HepG2 (cell line): Measurements from ENCODE around the gene SPDL1. TPM values are rescaled to one million over a fixed set of nuclear protein-coding genes. Genes with fewer than 3 reads are reported as not detected.

Experiments
- ATAC-seq: fragments of 200-7000 bp; cut with Tn5 transposase; 3 replicates; pipeline ENCODE4 v1.9.1; 2020; ENCODE audit warnings: mild to moderate bottlenecking, moderate library complexity
- BruUV-seq: library from RNA; stranded (reverse); fragments of 400-500 nt; replicated peaks from 2 replicates; lab custom pipeline; 2021; lab: Mats Ljungman, UMichigan
- CTCF ChIA-PET: fragments of 300-600 bp; formaldehyde crosslinking; extraction: SDS; loops from one replicate; lab custom pipeline; 2021; ENCODE audit warnings: low total read pairs, inconsistent platforms, low intra/inter-chr PET ratio; lab: Yijun Ruan, JAX
- POLR2A ChIA-PET: fragments of 350-600 bp; sonication (Branson Sonifier 250); formaldehyde crosslinking; loops from one replicate; lab custom pipeline; 2020; ENCODE audit warnings: antibody characterized with exemption, inconsistent platforms; lab: Yijun Ruan, JAX
- DNase-seq: peaks from one replicate; pipeline ENCODE4 v3.0.0-alpha.2; 2015; ENCODE audit warnings: low spot score
- FAIRE-seq: peaks from 3 replicates; lab custom pipeline; 2011; peaks lifted over from hg19 to GRCh38; lab: Jason Lieb, UNC
- H2AFZ ChIP-seq: one replicate; pipeline ENCODE4 v1.6.1; 2011; ENCODE audit warnings: low read length, inconsistent platforms
- H3K27ac ChIP-seq: fragments of 300-600 bp; 3 replicates; pipeline ENCODE4 v1.8.0; 2011; ENCODE audit warnings: mixed run types, mild to moderate bottlenecking, mixed read lengths, low read length, inconsistent platforms; ENCODE audit not compliant: insufficient read depth; ENCODE audit errors: extremely low read length
- H3K27me3 ChIP-seq, 2 experiments: fragments of 200-600 bp in 1 of 2; 2 replicates in 1 of 2; 3 replicates in 1 of 2; pipeline versions ENCODE4 v1.6.0 to v1.8.0; 2011; ENCODE audit warnings: low read length in 2 of 2, mild to moderate bottlenecking in 2 of 2, moderate library complexity in 2 of 2, inconsistent platforms in 1 of 2; ENCODE audit not compliant: insufficient read depth in 2 of 2, control insufficient read depth in 1 of 2
- H3K36me3 ChIP-seq, 2 experiments: fragments of 200-600 bp in 1 of 2; replicated peaks in 1 of 2; 2 replicates in 1 of 2; 3 replicates in 1 of 2; pipeline versions ENCODE4 v1.5.1 to v1.8.0; 2011; ENCODE audit warnings: low read length in 2 of 2, inconsistent platforms in 1 of 2; ENCODE audit not compliant: insufficient read depth in 2 of 2, control insufficient read depth in 1 of 2
- H3K4me1 ChIP-seq: 2 replicates; pipeline ENCODE4 v1.5.1; 2012; ENCODE audit warnings: low read length, inconsistent platforms; ENCODE audit not compliant: insufficient read depth
- H3K4me2 ChIP-seq: 2 replicates; pipeline ENCODE4 v1.6.0; 2011; ENCODE audit warnings: low read depth, low read length, inconsistent platforms
- H3K4me3 ChIP-seq, 3 experiments: fragments of 200-600 bp in 1 of 3; sonication (generic), shearing (Covaris generic) in 1 of 3; replicated peaks in 1 of 3; 2 replicates each; pipeline ENCODE4 v1.5.1; 2011 to 2016; ENCODE audit warnings: low read length in 3 of 3, inconsistent platforms in 2 of 3, low read depth in 2 of 3, mild to moderate bottlenecking in 2 of 3, control low read depth in 1 of 3, mixed read lengths in 1 of 3; ENCODE audit not compliant: insufficient read depth in 1 of 3
- H3K79me2 ChIP-seq: one replicate; pipeline ENCODE4 v1.6.1; 2011; ENCODE audit warnings: low read length, inconsistent platforms; ENCODE audit not compliant: insufficient read depth
- H3K9ac ChIP-seq: 2 replicates; pipeline ENCODE4 v1.6.0; 2011; ENCODE audit warnings: mild to moderate bottlenecking, low read depth, low read length, inconsistent platforms; ENCODE audit not compliant: insufficient read depth
- H3K9me3 ChIP-seq: 2 replicates; pipeline ENCODE4 v1.5.1; 2012; ENCODE audit warnings: mild to moderate bottlenecking, low read length
- H4K20me1 ChIP-seq: 2 replicates; pipeline ENCODE4 v1.6.0; 2011; ENCODE audit warnings: inconsistent platforms, mild to moderate bottlenecking, low read length, moderate library complexity; ENCODE audit not compliant: insufficient read depth
- ADNP ChIP-seq: sonication (generic); formaldehyde crosslinking; IDR thresholded peaks from 2 replicates; pipeline ENCODE4 v1.4.0; 2020; ENCODE audit warnings: missing genetic modification reagents
- AGO2 ChIP-seq: fragments of 200-400 bp; formaldehyde crosslinking; optimal IDR thresholded peaks from 2 replicates; pipeline ENCODE3; 2017; ENCODE audit warnings: mild to moderate bottlenecking, low read depth, low read length, moderate library complexity
- DNMT3B ChIP-seq: conservative IDR thresholded peaks from 2 replicates; pipeline ENCODE4 v1.6.1; 2016; ENCODE audit warnings: missing biosample characterization, control low read depth
- FLYWCH1 ChIP-seq: sonication (generic); formaldehyde crosslinking; IDR thresholded peaks from 2 replicates; pipeline ENCODE4 v1.8.1; 2023; ENCODE audit warnings: mild to moderate bottlenecking, missing genetic modification reagents
- FOSL2 ChIP-seq: sonication (generic); formaldehyde crosslinking; IDR thresholded peaks from 2 replicates; pipeline ENCODE4 v1.4.0; 2020; ENCODE audit warnings: missing genetic modification reagents
- HDAC6 ChIP-seq: fragments of 200-600 bp; sonication (generic); IDR thresholded peaks from 2 replicates; pipeline ENCODE4 v1.7.0; 2017; ENCODE audit warnings: mild to moderate bottlenecking, antibody characterized with exemption, low read length, low read depth
- IRF2 ChIP-seq: IDR thresholded peaks from 2 replicates; pipeline ENCODE4 v1.6.1; 2018; ENCODE audit warnings: missing genetic modification reagents, missing compliant biosample characterization
- KDM6A ChIP-seq: IDR thresholded peaks from 2 replicates; pipeline ENCODE4 v1.6.1; 2016; ENCODE audit warnings: low read depth
- KLF12 ChIP-seq: sonication (generic); formaldehyde crosslinking; IDR thresholded peaks from 2 replicates; pipeline ENCODE4 v1.4.0; 2020; ENCODE audit warnings: missing genetic modification reagents, borderline replicate concordance
- THAP11 ChIP-seq: IDR thresholded peaks from 2 replicates; pipeline ENCODE4 v1.6.1; 2016; ENCODE audit warnings: missing biosample characterization, missing genetic modification reagents
- TOPORS ChIP-seq: sonication (generic); formaldehyde crosslinking; IDR thresholded peaks from 2 replicates; pipeline ENCODE4 v1.8.0; 2023; ENCODE audit warnings: mild to moderate bottlenecking, missing genetic modification reagents
- ZFP62 ChIP-seq: sonication (generic); formaldehyde crosslinking; IDR thresholded peaks from 2 replicates; pipeline ENCODE4 v1.4.0; 2020; ENCODE audit warnings: missing genetic modification reagents
- ZNF264 ChIP-seq: sonication (generic); formaldehyde crosslinking; IDR thresholded peaks from 2 replicates; pipeline ENCODE4 v1.4.0; 2020; ENCODE audit warnings: missing genetic modification reagents
- ZNF501 ChIP-seq: sonication (generic); formaldehyde crosslinking; IDR thresholded peaks from 2 replicates; pipeline ENCODE4 v1.5.1; 2020; ENCODE audit warnings: mild to moderate bottlenecking, moderate library complexity, missing genetic modification reagents
- ZNF644 ChIP-seq: IDR thresholded peaks from 2 replicates; pipeline ENCODE4 v1.6.1; 2016; ENCODE audit warnings: low read depth
- ZNF737 ChIP-seq: sonication (generic); formaldehyde crosslinking; IDR thresholded peaks from 2 replicates; pipeline ENCODE4 v1.5.0; 2020; ENCODE audit warnings: missing genetic modification reagents, mild to moderate bottlenecking, borderline replicate concordance
- ZNF776 ChIP-seq: sonication (generic); formaldehyde crosslinking; IDR thresholded peaks from 2 replicates; pipeline ENCODE4 v1.4.0; 2020; ENCODE audit warnings: mild to moderate bottlenecking, missing genetic modification reagents
- WGBS: methylation state at CpG from one replicate; pipeline ENCODE4 v1.1.6; 2017; ENCODE audit warnings: low lambda C conversion rate; 5-methylcytosine and 5-hydroxymethylcytosine counted together
- in situ Hi-C: cut with HindIII; loops from 2 replicates; pipeline ENCODE4 v1.10.0; 2017; ENCODE audit warnings: low pct_unique_long_range_greater_than_20kb; ENCODE audit not compliant: extremely low pct_ligation_motif_present
- intact Hi-C: fragments of 100-400 bp; cut with micrococcal nuclease; formaldehyde crosslinking; loops from one replicate; pipeline ENCODE4 v1.10.0; 2022; ENCODE audit not compliant: unreplicated experiment
- polyA plus RNA-seq, 8 experiments: library from polyadenylated mRNA; depleted of rRNA in 3 of 8; stranded (reverse) in 7 of 8; unstranded in 1 of 8; fragments of >200 nt; fragmentation: Illumina TruSeq in 4 of 8; extraction: Trizol in 4 of 8; gene quantifications; 2 replicates each; pipeline versions ENCODE4 v1.2.1 to v1.2.3, GENCODE V29; 2011 to 2016; ENCODE audit warnings: low read depth in 4 of 8, missing spikeins in 1 of 8, mixed read lengths in 1 of 8; ENCODE audit not compliant: insufficient read depth in 1 of 8
- total RNA-seq, 5 experiments: library from RNA; depleted of rRNA; stranded (reverse); fragments of >200 nt; fragmentation: Illumina TruSeq; extraction: Trizol; gene quantifications; 2 replicates each; pipeline ENCODE4 v1.2.3, GENCODE V29; 2016; ENCODE audit warnings: low read depth in 1 of 5
- TF ChIP-seq, protein P1 (sequence below): sonication (generic); formaldehyde crosslinking; IDR thresholded peaks from 2 replicates; pipeline ENCODE4 v1.8.1; 2023; ENCODE audit warnings: missing genetic modification reagents, inconsistent platforms, borderline replicate concordance

Gene SPDL1
- total and polyA plus RNA-seq, 2 of the 13 experiments (the other 11 are each of a cell fraction or from before 2014, with no cell fraction given) = 10.9 to 36.6 TPM

- CTCF ChIA-PET = no interaction called here
Measured at GRCh38 chr5:169629847-169630548, 46.4 kb downstream of the SPDL1 start.

DNA sequence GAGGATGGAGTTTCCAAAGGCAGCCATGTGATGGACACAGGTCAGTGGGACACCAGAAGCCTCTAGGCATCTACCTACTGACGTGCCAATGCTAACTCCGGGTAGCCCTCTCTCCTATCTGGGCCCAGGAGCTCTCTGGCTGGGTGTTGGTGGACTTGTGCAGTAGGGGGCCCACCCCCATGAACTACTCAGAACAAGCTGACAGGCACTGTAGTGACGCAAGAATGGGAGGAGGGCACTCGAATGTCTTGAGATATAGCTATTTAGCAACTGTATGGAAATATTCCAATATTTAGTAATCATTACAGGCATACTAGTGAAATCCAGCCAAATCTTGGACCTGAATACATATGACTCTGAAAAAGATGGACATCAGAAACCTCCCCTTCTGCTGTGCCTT lies 47.8 kb downstream of the SPDL1 start:
- DNase-seq = no peak
- no peaks in the 10 kb centered on the region for H3K79me2 ChIP-seq
- H3K4me3 ChIP-seq = no peak overlapping the region
- WGBS = 13% methylated on average over 4 of the region's 4 CpGs
- H3K27me3 ChIP-seq = no peaks in the 10 kb centered on the region
- no peak overlapping the region for H3K4me2 ChIP-seq
- in situ Hi-C loops (no loop called here), intact Hi-C loops (no loop called here)
- BruUV-seq = no TSS peak
- POLR2A ChIA-PET = no interaction called here
- H3K9me3 ChIP-seq = no peaks in the 10 kb centered on the region
- no peaks in the 10 kb centered on the region for H3K36me3 ChIP-seq
- no peaks in the 10 kb centered on the region for H4K20me1 ChIP-seq
- no peak overlapping the region for H3K9ac ChIP-seq
- no peak overlapping the region for H2AFZ ChIP-seq
- FAIRE-seq = no peak
- H3K27ac ChIP-seq = no peak overlapping the region
- ATAC-seq = no peak
- no peaks in the 10 kb centered on the region for H3K4me1 ChIP-seq
- CTCF ChIA-PET = no interaction called here
- TF ChIP-seq, protein P1, sequence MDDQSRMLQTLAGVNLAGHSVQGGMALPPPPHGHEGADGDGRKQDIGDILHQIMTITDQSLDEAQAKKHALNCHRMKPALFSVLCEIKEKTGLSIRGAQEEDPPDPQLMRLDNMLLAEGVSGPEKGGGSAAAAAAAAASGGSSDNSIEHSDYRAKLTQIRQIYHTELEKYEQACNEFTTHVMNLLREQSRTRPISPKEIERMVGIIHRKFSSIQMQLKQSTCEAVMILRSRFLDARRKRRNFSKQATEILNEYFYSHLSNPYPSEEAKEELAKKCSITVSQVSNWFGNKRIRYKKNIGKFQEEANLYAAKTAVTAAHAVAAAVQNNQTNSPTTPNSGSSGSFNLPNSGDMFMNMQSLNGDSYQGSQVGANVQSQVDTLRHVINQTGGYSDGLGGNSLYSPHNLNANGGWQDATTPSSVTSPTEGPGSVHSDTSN = no peak
- no peak for TF ChIP-seq FLYWCH1 (CRISPR knock-in tag)
- TF ChIP-seq KLF12 = no peak
- no peak for TF ChIP-seq DNMT3B (CRISPR knock-in tag)
- TF ChIP-seq ZNF501 (CRISPR knock-in tag) = no peak
- TF ChIP-seq ADNP = no peak
- TF ChIP-seq ZNF737 (CRISPR knock-in tag) = no peak
- no peak for TF ChIP-seq KDM6A (CRISPR knock-in tag)

More at GRCh38 chr5:169629847-169630548, 46.4 kb downstream of the SPDL1 start:
- H3K79me2 ChIP-seq = no peaks in the 10 kb centered on the region
- DNase-seq (peak; percentile 21), ATAC-seq (peak; percentile 49; the same call in 2 of the 3 replicates), FAIRE-seq (no peak)
- H3K4me1 ChIP-seq = no peaks in the 10 kb centered on the region
- intact Hi-C loops = no loop called here
- H3K27ac ChIP-seq = no peak overlapping the region
- in situ Hi-C loops = no loop called here
- H3K36me3 ChIP-seq = no peaks in the 10 kb centered on the region
- H4K20me1 ChIP-seq = no peaks in the 10 kb centered on the region
- TF ChIP-seq THAP11 (CRISPR knock-in tag) (no peak), IRF2 (CRISPR knock-in tag) (no peak), ZNF644 (CRISPR knock-in tag) (0 out of 2 replicates have a peak, but pooled peaks have one; percentile 32), ZNF264 (peak; percentile 50; the same call in 1 of the 2 replicates), TOPORS (CRISPR knock-in tag) (no peak), FOSL2 (CRISPR knock-in tag) (peak; percentile 66), ZNF776 (CRISPR knock-in tag) (no peak), HDAC6 (no peak), ZFP62 (CRISPR knock-in tag) (no peak), AGO2 (no peak)
- no peaks in the 10 kb centered on the region for H3K9me3 ChIP-seq
- H3K9ac ChIP-seq = no peak overlapping the region
- POLR2A ChIA-PET = no interaction called here
- 15% methylated on average over 6 of the region's 6 CpGs for WGBS
- no peak overlapping the region for H2AFZ ChIP-seq
- H3K4me2 ChIP-seq = no peak overlapping the region
- no peak overlapping the region for H3K4me3 ChIP-seq
- no TSS peak for BruUV-seq
- H3K27me3 ChIP-seq = no peaks in the 10 kb centered on the region
